Right ventricle myocardium inferior (tissue), 1 donor: ENCODE measurements around the gene IFI6. TPM values are rescaled to one million over a fixed set of nuclear protein-coding genes. Genes with fewer than 3 reads are reported as not detected.
"Not testable (repeated sequence)": the region's sequence is repeated elsewhere in the genome, so short reads cannot be mapped to it uniquely, and the experiment has no call there.

ENCODE experiments used
- ATAC-seq: fragments of 200-7000 bp; cut with Tn5 transposase; one replicate; pipeline ENCODE4 v1.9.1; 2020; ENCODE audit warnings: mild to moderate bottlenecking, moderate library complexity
- DNase-seq: peaks from one replicate; pipeline ENCODE4 v3.0.0; 2021; ENCODE audit errors: missing footprints
- intact Hi-C: fragments of 100-400 bp; cut with DNase I; formaldehyde crosslinking; loops from one replicate; pipeline ENCODE4 v1.11.0; 2022
- total RNA-seq: library from RNA; stranded (reverse); fragmentation: NEBNext Ultra II Directional; extraction: Animal tissue kit (Norgen Biotek cat#: 25700); gene quantifications from one replicate; pipeline ENCODE4 v1.2.1, GENCODE V29; 2021
- donor health status: DM: no; HTN: yes; CAD: no; lungs with severe emphysema.

IFI6 gene
- total RNA-seq, 1 donor from 2014 or later = 34.6 TPM

- DNase-seq, intact Hi-C loops, ATAC-seq: not testable (repeated sequence)
These were observed 52.1 kb downstream of the IFI6 start for GRCh38 chr1:27619782-27620438.

- intact Hi-C loops = no loop called here
- DNase-seq = no peak
- ATAC-seq = no peak
These were observed 53.5 kb downstream of the IFI6 start for GRCh38 chr1:27618341-27619082.

GRCh38 chr1:27617420-27617819 is 54.6 kb downstream of the IFI6 start:
- intact Hi-C loops = no loop called here
- DNase-seq (no peak), ATAC-seq (no peak)

GRCh38 chr1:27616441-27616840 is 55.6 kb downstream of the IFI6 start:
- intact Hi-C loops = no loop called here
- DNase-seq (no peak), ATAC-seq (no peak)

Other genes starting within 250 kb of the IFI6 start
- 57.3 TPM for gene WASF2, start 182.0 kb downstream of the IFI6 start, total RNA-seq
- 51.2 TPM for gene AHDC1, start 68.0 kb downstream of the IFI6 start, total RNA-seq
- 5.1 TPM for gene FGR, start 37.0 kb downstream of the IFI6 start, total RNA-seq
- 10.6 TPM for gene FAM76A, start 53.8 kb upstream of the IFI6 start, total RNA-seq
- 24.4 TPM for gene STX12, start 101.0 kb upstream of the IFI6 start, total RNA-seq
- gene PPP1R8, start 158.6 kb upstream of the IFI6 start, total RNA-seq = 23.9 TPM
- 6.3 TPM for gene THEMIS2, start 200.4 kb upstream of the IFI6 start, total RNA-seq
- 24.0 TPM for gene RPA2, start 242.4 kb upstream of the IFI6 start, total RNA-seq